AG04449 (cell line): Measurements from ENCODE around the gene GMCL2.

Experiments used
- CTCF ChIA-PET: fragments of 350-600 bp; formaldehyde crosslinking; extraction: SDS; loops from one replicate; lab custom pipeline; 2021; ENCODE audit warnings: antibody characterized with exemption; lab: Yijun Ruan, JAX
- POLR2A ChIA-PET: fragments of 400-600, 350-600 bp; formaldehyde crosslinking; extraction: SDS; loops from one replicate; lab custom pipeline; 2020; ENCODE audit warnings: antibody characterized with exemption, inconsistent platforms; lab: Yijun Ruan, JAX
- DNase-seq: peaks from one replicate; pipeline ENCODE4 v3.0.0-alpha.2; 2010; ENCODE audit warnings: low read depth, low spot score
- H3K4me3 ChIP-seq: 2 replicates; pipeline ENCODE4 v1.5.1; 2011; ENCODE audit warnings: low read depth, mild to moderate bottlenecking, control low read depth, low read length
- CTCF ChIP-seq: IDR thresholded peaks from one replicate; pipeline ENCODE4 v1.5.1; 2011; ENCODE audit warnings: mild to moderate bottlenecking, moderate library complexity, low read length, control low read depth, inconsistent platforms; ENCODE audit not compliant: insufficient read depth; ENCODE audit errors: missing control alignments

Gene GMCL2

GRCh38 chr5:178142642-178143041 lies 44.5 kb downstream of the GMCL2 start:
- H3K4me3 ChIP-seq = no peak overlapping the region
- CTCF ChIA-PET = interaction anchor here (2.1 to 8.5 kb wide), 2 partner anchors 9 to 66 kb away, joined by 7 to 61 read pairs; no protein-coding TSS in a partner anchor
- DNase-seq = no peak
- TF ChIP-seq CTCF = no peak
- POLR2A ChIA-PET = no interaction called here

GRCh38 chr5:178141550-178141949 lies 45.6 kb downstream of the GMCL2 start:
- ChIA-PET CTCF (no interaction called here), POLR2A (no interaction called here)
- no peak for TF ChIP-seq CTCF
- no peak for DNase-seq
- H3K4me3 ChIP-seq = no peak overlapping the region

GRCh38 chr5:178137991-178138390 lies 49.2 kb downstream of the GMCL2 start:
- no peak for TF ChIP-seq CTCF
- CTCF ChIA-PET = interaction anchor here (1.4 to 3.8 kb wide), 2 partner anchors 8 to 17 kb away, joined by 3 to 20 read pairs; no protein-coding TSS in a partner anchor
- no peak for DNase-seq
- POLR2A ChIA-PET = interaction anchor here (0.6 kb wide), 2 partner anchors 15 to 1148 kb away, joined by 3 read pairs; no protein-coding TSS in a partner anchor
- H3K4me3 ChIP-seq = no peak overlapping the region

GRCh38 chr5:178136990-178137389 lies 50.2 kb downstream of the GMCL2 start:
- no peak for DNase-seq
- no peak for TF ChIP-seq CTCF
- ChIA-PET POLR2A (interaction anchor here (0.6 to 1.3 kb wide), 3 partner anchors 13 to 68 kb away, joined by 3 to 4 read pairs (median 3); no protein-coding TSS in a partner anchor), CTCF (interaction anchor here (0.6 to 3.8 kb wide), 4 partner anchors 9 to 576 kb away, joined by 3 to 20 read pairs (median 6); no protein-coding TSS in a partner anchor)
- no peak overlapping the region for H3K4me3 ChIP-seq
